Measurements from ENCODE around the gene CDH18.

- no peak for TF ChIP-seq POLR2A (IDR thresholded peaks at IDR 0.05; ENCODE audit: low read depth, low read length)
- no peak for TF ChIP-seq CTCF (conservative IDR thresholded peaks at IDR 0.05; ENCODE audit: low read depth, low read length)
- TF ChIP-seq ELK1 (IDR thresholded peaks at IDR 0.05; ENCODE audit: borderline replicate concordance, low read depth, low read length), result no peak
Measured at GRCh38 chr5:19615661-19616060, 372.3 kb downstream of the CDH18 start.
